Uterus (tissue), 2 donors: Measurements from ENCODE around the gene SUSD3.

Source experiments
- POLR2A ChIP-seq, 2 donors: fragments of 450-650 bp; IDR thresholded peaks; one replicate each; pipeline ENCODE4 v1.6.1; 2016; ENCODE audit warnings: antibody characterized with exemption in 2 of 2, mild to moderate bottlenecking in 1 of 2, moderate library complexity in 1 of 2
- TF ChIP-seq, protein P1 (sequence below), 4 experiments: fragments of 200-600 bp in 2 of 4; fragments of 450-650 bp in 2 of 4; sonication (generic) in 2 of 4; IDR thresholded peaks; one replicate each; pipeline ENCODE4 v1.5.1; 2016 to 2019; ENCODE audit warnings: antibody characterized with exemption in 4 of 4, mild to moderate bottlenecking in 2 of 4, moderate library complexity in 1 of 4

- TF ChIP-seq, protein P1, sequence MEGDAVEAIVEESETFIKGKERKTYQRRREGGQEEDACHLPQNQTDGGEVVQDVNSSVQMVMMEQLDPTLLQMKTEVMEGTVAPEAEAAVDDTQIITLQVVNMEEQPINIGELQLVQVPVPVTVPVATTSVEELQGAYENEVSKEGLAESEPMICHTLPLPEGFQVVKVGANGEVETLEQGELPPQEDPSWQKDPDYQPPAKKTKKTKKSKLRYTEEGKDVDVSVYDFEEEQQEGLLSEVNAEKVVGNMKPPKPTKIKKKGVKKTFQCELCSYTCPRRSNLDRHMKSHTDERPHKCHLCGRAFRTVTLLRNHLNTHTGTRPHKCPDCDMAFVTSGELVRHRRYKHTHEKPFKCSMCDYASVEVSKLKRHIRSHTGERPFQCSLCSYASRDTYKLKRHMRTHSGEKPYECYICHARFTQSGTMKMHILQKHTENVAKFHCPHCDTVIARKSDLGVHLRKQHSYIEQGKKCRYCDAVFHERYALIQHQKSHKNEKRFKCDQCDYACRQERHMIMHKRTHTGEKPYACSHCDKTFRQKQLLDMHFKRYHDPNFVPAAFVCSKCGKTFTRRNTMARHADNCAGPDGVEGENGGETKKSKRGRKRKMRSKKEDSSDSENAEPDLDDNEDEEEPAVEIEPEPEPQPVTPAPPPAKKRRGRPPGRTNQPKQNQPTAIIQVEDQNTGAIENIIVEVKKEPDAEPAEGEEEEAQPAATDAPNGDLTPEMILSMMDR (IDR thresholded peaks at IDR 0.05), result no peak
- no peak for TF ChIP-seq POLR2A (IDR thresholded peaks at IDR 0.05)
These were observed 23.4 kb downstream of the SUSD3 start for GRCh38 chr9:93081931-93082330.
